NCI-H2196 (cell line): ENCODE results near the gene TYK2.

Experiments used
- DNase-seq: peaks from one replicate; lab custom pipeline; 2025; ENCODE audit not compliant: unreplicated experiment; lab: John Stamatoyannopoulos, UW

The TYK2 gene

DNA sequence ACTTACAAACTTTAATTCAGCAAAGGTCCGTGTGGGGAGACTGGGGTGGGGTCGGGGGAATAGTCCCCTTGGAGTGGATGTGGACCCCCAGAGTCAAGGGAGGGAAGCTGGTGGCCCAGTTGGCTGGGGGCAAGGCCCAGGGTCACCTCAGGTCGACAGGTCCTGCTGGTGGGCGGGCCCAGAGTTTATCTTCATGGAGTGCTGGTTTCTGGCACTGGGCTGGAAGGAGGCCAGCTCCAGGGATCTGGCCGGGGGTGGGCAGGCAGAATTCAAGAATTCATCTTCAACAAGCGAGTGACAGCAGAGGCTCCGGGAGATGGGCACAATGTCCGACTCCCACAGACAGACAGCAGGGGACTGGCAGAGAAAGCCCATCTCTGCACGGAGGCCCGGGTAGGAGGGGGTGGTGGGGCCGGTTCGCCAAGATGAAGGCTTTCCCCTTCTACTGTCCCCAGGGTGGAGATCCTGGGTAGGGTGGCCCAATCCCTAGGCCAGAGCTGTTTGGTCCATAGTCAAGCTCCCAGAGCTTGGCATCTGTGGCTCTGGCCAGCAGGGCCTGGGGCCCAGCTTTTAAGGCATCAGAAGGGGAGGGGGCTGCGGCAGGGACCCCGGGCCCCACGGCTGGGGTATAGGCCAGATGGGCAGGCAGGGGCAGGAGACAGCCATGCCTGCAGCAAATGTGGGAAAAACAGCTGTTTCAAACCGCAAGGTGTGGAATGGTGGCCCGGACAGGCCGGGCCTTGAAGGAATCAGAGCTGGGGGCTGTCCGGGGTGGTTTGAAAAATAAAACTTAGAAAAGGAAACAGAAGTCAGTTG lies 63.9 kb downstream of the TYK2 start:
- DNase-seq: peak; percentile 44

- DNase-seq: peak; percentile 93
Observed at GRCh38 chr19:10315335-10316214, 64.8 kb downstream of the TYK2 start, which contains the start of gene FDX2. Gene FDX2, minus strand, starts transcription at chr19:10316015. Its CDS starts 19 bp downstream, at chr19:10315996.

GRCh38 chr19:10309423-10309822 lies 70.9 kb downstream of the TYK2 start, which contains the start of gene ZGLP1:
Gene ZGLP1, minus strand, starts transcription at chr19:10309815.
- DNase-seq: no peak

- no peak for DNase-seq
Observed at GRCh38 chr19:10306327-10306726, 74.0 kb downstream of the TYK2 start.

DNA sequence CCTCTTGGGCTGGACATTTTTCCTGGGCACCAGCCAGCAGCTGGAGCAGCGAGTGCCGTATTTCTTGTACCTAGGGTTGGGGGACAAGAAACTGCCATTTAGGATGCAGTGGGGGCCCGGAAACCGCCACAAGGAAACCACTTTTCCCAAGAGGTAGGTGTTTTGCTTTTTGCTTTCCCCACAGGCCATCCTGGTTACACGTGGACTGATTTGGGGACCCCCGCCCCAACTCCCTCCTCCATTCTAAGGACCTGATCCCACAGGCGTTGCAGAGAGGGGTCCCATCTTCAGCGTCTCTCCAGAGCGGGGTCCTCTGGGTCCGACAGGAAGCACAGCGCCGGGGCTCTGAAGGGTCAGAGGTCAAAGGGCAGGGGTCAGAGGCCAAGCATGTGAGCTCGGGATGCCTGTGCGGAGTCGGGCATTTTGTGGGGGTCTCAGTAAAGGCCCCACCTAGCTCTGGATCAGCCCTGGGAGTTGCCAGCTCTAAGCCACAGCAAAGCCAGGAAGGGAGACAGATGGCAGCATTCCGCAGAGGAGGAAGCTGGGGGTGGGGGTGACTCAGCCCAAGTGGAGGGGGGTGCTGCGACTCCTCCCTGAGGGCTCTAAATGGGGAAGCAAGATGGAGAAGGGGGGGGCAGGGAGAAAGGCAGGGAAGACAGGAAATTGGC lies 75.1 kb downstream of the TYK2 start:
- DNase-seq: no peak
